GM18858 (cell line): ENCODE results near the gene SF3B1.
"Not testable (repeated sequence)": the region's sequence is repeated elsewhere in the genome, so short reads cannot be mapped to it uniquely, and the experiment has no call there.

ENCODE experiments used
- ATAC-seq: cut with Tn5 transposase; IDR thresholded peaks from one replicate; pipeline ENCODE4 v1.9.1; 2021; ENCODE audit not compliant: unreplicated experiment

The SF3B1 gene

DNA sequence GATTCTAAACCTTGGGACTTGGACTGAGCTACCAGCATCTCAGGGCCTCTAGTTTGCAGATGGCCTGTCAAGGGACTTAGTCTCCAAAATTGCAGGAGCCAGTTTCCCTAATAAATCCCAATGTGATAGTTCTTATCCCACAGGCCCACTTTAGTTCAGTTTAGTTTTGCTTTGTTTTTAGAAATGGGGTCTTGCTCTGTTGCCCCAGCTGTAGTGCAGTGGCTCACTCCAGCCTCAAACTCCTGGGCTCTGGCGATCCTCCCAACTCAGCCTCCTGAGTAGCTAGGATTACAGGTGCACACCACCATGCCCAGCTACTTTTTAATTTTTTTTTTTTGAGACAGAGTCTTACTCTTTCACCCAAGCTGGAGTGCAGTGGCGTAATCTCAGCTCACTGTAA, 2.6 kb upstream of the SF3B1 start:
- no peak for ATAC-seq

DNA sequence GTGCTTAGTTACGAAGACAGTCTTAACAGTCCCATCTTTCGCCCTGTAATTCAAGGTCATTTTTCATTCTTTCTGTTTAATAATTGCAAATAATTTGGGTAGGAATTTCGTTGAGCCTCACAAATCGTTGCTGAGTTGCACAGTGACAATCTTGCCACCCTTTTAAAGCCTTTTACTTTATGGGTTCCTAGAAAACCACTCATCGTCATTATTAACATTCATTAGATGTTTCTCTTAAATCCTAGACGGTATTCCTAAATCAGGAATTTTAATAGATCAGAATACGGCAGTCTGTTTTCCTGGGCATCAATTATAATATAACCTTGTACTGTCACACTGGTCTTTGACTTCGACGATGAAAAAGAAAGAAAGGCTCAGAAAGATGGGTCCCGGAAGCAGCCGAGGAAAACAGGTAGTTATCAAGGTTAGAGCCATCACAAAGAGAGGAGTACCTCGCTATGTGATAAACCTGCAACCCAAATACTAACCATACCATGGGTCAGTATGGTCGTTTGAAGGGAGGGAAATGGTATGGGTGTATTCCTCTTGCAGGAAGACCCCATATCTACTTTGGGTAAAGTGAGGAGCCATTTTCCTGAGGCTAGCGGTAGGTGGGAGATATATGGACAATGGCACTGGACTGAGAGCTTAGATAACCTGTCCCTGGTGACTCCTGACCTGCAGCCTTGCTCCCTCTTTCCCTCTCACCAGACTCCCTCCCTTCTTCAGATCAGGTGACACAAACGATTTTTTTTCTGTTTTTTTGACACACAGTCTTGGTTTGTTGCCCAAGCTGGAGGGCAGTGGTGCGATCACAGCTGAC, 981 bp upstream of the SF3B1 start:
- ATAC-seq: no peak

- no peak for ATAC-seq
Measured at GRCh38 chr2:197433780-197434438, 919 bp downstream of the SF3B1 start.

GRCh38 chr2:197432527-197432926, 2.3 kb downstream of the SF3B1 start:
- not testable (repeated sequence) for ATAC-seq

DNA sequence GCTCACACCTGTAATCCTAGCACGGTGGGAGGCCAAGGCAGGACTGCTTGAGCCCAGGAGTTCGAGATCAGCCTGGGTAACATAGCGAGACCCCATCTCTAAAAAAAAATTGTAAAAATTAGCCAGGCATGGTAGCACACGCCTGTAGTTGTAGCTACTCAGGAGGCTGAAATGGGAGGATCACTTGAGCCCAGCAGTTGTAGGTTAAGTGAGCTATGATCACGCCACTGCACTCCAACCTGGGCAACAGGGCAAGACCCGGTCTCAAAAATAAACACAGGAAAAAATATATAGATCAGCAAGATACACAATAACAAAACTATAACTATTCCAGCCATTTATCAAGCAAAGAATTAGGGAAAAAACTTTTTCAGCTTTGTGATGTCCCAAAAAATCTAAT, 3.0 kb downstream of the SF3B1 start:
- no peak for ATAC-seq

GRCh38 chr2:197427986-197428385, 6.8 kb downstream of the SF3B1 start:
- ATAC-seq: no peak

DNA sequence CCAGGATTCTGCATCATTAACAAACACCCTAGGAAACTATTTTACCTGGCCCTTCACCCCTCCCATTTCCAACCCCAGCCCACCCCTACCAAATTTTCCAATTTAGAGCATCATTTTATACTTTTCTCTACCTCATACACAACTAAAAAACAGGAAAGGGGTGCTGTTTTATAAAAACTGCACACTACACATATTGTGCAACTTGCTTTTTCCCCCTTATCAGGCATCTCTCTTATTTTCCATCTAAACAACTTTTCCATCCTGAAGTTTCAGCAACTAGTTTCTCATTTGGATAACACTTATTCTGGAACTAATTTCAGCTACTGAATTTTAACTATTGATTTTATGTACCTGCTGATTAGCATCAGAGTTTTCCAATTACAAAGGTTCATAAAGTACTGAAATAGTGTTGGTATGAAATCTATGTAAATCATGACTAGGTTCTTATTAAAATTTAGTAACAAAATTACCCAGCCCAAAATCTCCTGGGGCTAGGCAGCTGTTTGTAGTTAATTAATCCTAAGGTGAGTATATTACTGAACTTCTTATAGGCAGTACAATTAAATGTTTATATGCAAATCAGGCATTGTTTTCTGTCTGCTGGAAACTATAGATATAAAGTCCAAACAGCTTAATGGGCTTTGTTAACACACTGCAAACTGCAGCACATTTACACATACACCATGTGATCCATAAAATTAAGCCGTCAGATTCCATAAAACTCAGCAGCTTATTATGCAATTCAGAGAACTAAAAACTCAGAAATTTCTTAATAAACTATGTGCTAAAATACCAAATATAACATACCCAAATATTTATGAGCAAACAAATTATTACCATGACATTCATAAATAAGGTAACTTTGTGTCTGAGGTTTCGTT, 7.9 kb downstream of the SF3B1 start:
- no peak for ATAC-seq

GRCh38 chr2:197425550-197425949, 9.3 kb downstream of the SF3B1 start:
- no peak for ATAC-seq

- ATAC-seq: no peak
Measured at GRCh38 chr2:197423307-197423706, 11.5 kb downstream of the SF3B1 start.

- no peak for ATAC-seq
Measured at GRCh38 chr2:197419438-197419837, 15.4 kb downstream of the SF3B1 start.

- ATAC-seq: no peak
Measured at GRCh38 chr2:197416268-197416667, 18.6 kb downstream of the SF3B1 start.

- no peak for ATAC-seq
Measured at GRCh38 chr2:197414515-197414914, 20.3 kb downstream of the SF3B1 start.

DNA sequence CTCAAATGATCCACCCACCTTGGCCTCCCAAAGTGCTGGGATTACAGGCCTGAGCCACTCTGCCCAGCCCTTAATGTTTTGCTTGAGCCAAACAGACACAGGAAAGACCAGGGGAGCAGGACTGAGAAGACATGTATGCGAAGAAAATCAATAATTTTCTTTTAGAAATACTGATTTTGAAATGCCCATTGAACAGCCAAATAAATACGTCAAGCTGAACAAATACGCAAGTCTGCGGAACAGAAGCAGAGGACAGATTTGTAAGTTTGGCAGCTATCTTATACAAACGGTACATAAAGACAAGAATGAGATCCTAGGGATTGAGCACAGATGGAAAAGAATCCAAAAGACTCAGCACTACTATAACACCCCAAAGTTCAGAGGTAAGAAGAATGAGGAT, 20.8 kb downstream of the SF3B1 start:
- no peak for ATAC-seq

GRCh38 chr2:197405582-197405981, 29.2 kb downstream of the SF3B1 start:
- ATAC-seq: no peak

DNA sequence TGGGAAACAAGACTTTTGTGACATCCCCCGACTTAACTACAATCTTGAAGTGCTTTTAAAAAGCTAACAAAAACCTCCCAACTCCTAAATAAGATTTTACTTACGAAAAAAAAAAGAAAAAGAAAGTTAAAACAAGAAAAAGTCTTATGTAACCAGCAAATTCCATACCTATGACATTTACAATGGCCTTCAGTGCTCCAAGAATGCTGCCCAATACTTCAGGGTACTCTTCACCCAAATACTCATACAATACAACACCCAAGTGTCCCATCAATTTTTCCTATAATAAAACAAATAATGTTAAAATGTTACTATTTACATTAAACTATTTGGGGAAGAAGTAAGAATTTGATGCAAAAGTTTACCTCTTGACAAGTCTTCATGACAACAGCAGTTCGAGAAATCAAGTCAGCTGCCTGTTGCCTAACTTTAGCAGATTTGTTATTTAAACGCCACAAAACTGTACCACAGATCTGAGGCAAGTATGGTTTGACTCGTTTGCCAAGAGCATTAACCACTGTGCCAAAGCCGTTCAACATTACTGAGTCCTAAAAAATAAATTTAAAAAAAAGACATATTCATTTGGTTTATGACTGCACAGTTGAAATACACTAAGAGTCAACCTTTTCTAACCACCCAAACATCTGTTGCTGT, 34.8 kb downstream of the SF3B1 start:
- ATAC-seq: no peak

DNA sequence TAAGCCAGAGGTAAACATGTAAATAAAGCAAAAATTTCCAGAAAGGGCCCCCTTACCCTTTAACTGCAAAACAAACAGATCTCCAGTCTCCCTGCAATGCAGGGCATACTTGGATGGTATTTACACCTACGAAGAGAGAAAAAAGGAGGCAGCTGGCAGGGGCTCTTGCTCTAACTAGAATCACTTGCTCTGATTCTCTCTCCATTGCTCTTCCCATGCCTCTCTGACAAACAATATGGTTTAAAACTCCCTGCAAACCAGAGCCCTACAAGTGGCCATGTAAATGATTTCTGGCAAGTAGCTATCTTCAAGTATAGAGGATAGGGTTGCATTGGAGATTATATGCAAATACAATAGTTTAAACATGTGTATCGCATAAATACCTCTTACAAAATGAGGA, 35.9 kb downstream of the SF3B1 start:
- ATAC-seq: no peak

DNA sequence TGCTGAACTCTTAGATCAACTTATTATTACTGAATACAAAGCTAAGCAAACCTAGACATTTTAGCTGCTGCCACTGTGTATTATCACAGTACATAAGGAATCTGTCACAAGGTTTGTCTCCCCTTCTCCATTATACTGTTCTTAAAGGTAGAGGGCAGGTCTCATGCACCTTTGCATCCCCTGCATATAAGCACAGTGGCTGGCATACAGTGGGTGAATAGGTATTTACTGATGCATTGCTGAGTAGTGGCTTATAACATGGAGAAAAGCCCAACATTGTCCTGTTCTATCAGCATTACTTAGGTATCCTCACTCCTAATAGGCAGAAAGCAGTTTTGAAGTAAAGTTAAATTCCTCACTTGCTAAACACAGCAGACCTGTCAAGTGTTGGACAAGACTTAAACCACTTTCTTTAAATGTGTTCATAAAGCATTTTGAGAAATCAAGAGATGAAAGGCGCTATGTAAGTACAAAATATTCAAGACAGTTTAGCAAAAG, 43.6 kb downstream of the SF3B1 start:
- no peak for ATAC-seq

- no peak for ATAC-seq
Measured at GRCh38 chr2:197388866-197389587, 45.8 kb downstream of the SF3B1 start.

DNA sequence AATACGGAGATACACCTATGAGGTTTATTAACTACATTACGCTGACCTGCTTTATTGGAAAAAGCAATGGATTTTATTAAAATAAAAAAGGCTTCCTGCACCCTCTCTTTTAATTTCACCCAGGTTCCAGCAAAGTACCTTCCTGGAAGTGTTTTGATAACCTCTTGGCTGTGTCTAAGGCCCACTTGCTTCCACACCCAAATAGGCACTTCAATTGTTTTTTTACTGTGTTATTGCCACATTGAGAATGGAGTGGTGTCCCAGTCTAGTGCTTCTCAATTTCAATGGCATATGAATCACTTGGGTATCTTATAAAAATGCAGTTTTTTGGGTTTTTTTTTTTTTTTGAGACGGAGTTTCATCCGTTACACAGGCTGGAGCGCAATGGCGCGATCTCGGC, 47.6 kb downstream of the SF3B1 start:
- no peak for ATAC-seq

DNA sequence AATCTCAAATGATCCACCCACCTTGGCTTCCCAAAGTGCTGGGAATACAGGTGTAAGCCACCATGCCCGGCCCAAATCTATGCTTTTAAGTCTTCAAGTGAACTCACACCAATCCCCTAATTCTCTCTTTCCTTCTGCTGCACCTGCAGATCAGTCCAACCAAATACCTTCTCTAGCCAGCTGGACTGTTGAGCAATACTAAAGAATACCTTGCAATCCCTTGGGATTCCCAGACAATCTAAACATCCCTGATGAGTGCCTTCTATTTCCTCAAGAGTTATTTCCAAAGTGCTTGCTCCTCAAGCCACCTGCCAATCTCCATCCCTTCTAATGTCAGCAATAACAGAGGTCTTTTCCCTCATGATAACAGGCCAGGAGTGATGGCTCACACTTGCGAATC, 48.6 kb downstream of the SF3B1 start:
- ATAC-seq: no peak
